Measurements from ENCODE around the gene CLEC6A.
"Not testable (repeated sequence)": the region's sequence is repeated elsewhere in the genome, so short reads cannot be mapped to it uniquely, and the experiment has no call there.

The CLEC6A gene

GRCh38 chr12:8455727-8456360, at the start of gene CLEC6A:
CLEC6A (plus strand) TSS chr12:8455962; CDS start chr12:8456112, 150 bp downstream.
- DNase-seq: no peak

- DNase-seq: not testable (repeated sequence)
These were observed 36.2 kb upstream of the CLEC6A start for GRCh38 chr12:8419576-8419975.

GRCh38 chr12:8420506-8420905, 35.3 kb upstream of the CLEC6A start:
- DNase-seq: no peak

GRCh38 chr12:8444536-8445278, 11.1 kb upstream of the CLEC6A start:
- DNase-seq: not testable (repeated sequence)

- DNase-seq: no peak
These were observed 10.0 kb upstream of the CLEC6A start for GRCh38 chr12:8445731-8446130.

- no peak for DNase-seq
These were observed 8.9 kb upstream of the CLEC6A start for GRCh38 chr12:8446642-8447547.

GRCh38 chr12:8449355-8449859, 6.4 kb upstream of the CLEC6A start:
- DNase-seq: no peak

- no peak for DNase-seq
These were observed 3.7 kb upstream of the CLEC6A start for GRCh38 chr12:8452036-8452435.

GRCh38 chr12:8453021-8453513, 2.7 kb upstream of the CLEC6A start:
- DNase-seq: no peak

- DNase-seq: no peak
These were observed 2.0 kb upstream of the CLEC6A start for GRCh38 chr12:8453796-8454195.

GRCh38 chr12:8455271-8455670, 491 bp upstream of the CLEC6A start:
- DNase-seq: no peak

GRCh38 chr12:8461426-8461825, 5.7 kb downstream of the CLEC6A start:
- DNase-seq: no peak

GRCh38 chr12:8465301-8465996, 9.7 kb downstream of the CLEC6A start:
- no peak for DNase-seq

- DNase-seq: no peak
These were observed 10.5 kb downstream of the CLEC6A start for GRCh38 chr12:8466241-8466640.

GRCh38 chr12:8471090-8471489, 15.3 kb downstream of the CLEC6A start:
- DNase-seq: no peak

- no peak for DNase-seq
These were observed 19.9 kb downstream of the CLEC6A start for GRCh38 chr12:8475508-8476203.

- no peak for DNase-seq
These were observed 26.9 kb downstream of the CLEC6A start for GRCh38 chr12:8482571-8483061.

- no peak for DNase-seq
These were observed 27.3 kb downstream of the CLEC6A start for GRCh38 chr12:8483079-8483478.

- no peak for DNase-seq
These were observed 36.1 kb downstream of the CLEC6A start for GRCh38 chr12:8491646-8492530.

- no peak for DNase-seq
These were observed 37.3 kb downstream of the CLEC6A start for GRCh38 chr12:8493084-8493483.

Data from cerebellar nuclear complex (tissue), 1 donor.